IPS-11a (cell line): ENCODE results near the gene CYB561.

Experiments
- H3K4me3 ChIP-seq: one replicate; pipeline ENCODE4 v1.5.1; 2013; ENCODE audit warnings: low read depth, low read length, control low read depth

The CYB561 gene

GRCh38 chr17:63436523-63437110 is 9.5 kb downstream of the CYB561 start:
- H3K4me3 ChIP-seq = no peak overlapping the region

- no peak overlapping the region for H3K4me3 ChIP-seq
Observed at GRCh38 chr17:63435681-63436522, 10.2 kb downstream of the CYB561 start.

- no peak overlapping the region for H3K4me3 ChIP-seq
Observed at GRCh38 chr17:63434951-63435571, 11.0 kb downstream of the CYB561 start.

- H3K4me3 ChIP-seq = no peak overlapping the region
Observed at GRCh38 chr17:63433746-63434591, 12.1 kb downstream of the CYB561 start.

- H3K4me3 ChIP-seq = no peak overlapping the region
Observed at GRCh38 chr17:63431939-63432804, 13.9 kb downstream of the CYB561 start.

GRCh38 chr17:63431618-63431938 is 14.5 kb downstream of the CYB561 start:
- H3K4me3 ChIP-seq = no peak overlapping the region

GRCh38 chr17:63430223-63430622 is 15.9 kb downstream of the CYB561 start:
- H3K4me3 ChIP-seq = no peak overlapping the region

GRCh38 chr17:63429766-63430165 is 16.3 kb downstream of the CYB561 start:
- H3K4me3 ChIP-seq = no peak overlapping the region

- H3K4me3 ChIP-seq = no peak overlapping the region
Observed at GRCh38 chr17:63426917-63427308, 19.2 kb downstream of the CYB561 start.

GRCh38 chr17:63426041-63426916 is 19.8 kb downstream of the CYB561 start:
- H3K4me3 ChIP-seq = no peak overlapping the region

- H3K4me3 ChIP-seq = no peak overlapping the region
Observed at GRCh38 chr17:63425483-63425882, 20.6 kb downstream of the CYB561 start.

- H3K4me3 ChIP-seq = no peak overlapping the region
Observed at GRCh38 chr17:63423963-63424362, 22.1 kb downstream of the CYB561 start.

- no peak overlapping the region for H3K4me3 ChIP-seq
Observed at GRCh38 chr17:63423251-63423950, 22.7 kb downstream of the CYB561 start.

- H3K4me3 ChIP-seq = no peak overlapping the region
Observed at GRCh38 chr17:63421681-63422645, 24.1 kb downstream of the CYB561 start.

GRCh38 chr17:63420868-63421680 is 25.0 kb downstream of the CYB561 start:
- no peak overlapping the region for H3K4me3 ChIP-seq

- H3K4me3 ChIP-seq = no peak overlapping the region
Observed at GRCh38 chr17:63419949-63420867, 25.9 kb downstream of the CYB561 start.
